Neural cell (in vitro differentiated cells): ENCODE results near the gene SLX4.

ENCODE experiments used
- EP300 ChIP-seq: fragments of 450-650 bp; conservative IDR thresholded peaks from 2 replicates; pipeline ENCODE4 v1.6.1; 2014; ENCODE audit warnings: antibody characterized with exemption, mild to moderate bottlenecking, moderate library complexity; ENCODE audit not compliant: poor library complexity, severe bottlenecking
- EZH2 ChIP-seq: fragments of 200-600, 300-800 bp; shearing (Covaris generic), sonication (generic); IDR thresholded peaks from 2 replicates; pipeline ENCODE4 v1.6.1; 2014; ENCODE audit warnings: antibody characterized with exemption, low read length, borderline replicate concordance, mild to moderate bottlenecking; ENCODE audit not compliant: insufficient read depth, poor library complexity, severe bottlenecking
- POLR2AphosphoS5 ChIP-seq: IDR thresholded peaks from 2 replicates; pipeline ENCODE4 v1.6.1; 2012
- TAF1 ChIP-seq: IDR thresholded peaks from 2 replicates; pipeline ENCODE4 v1.6.1; 2012; ENCODE audit warnings: low read depth
- TF ChIP-seq, protein P1 (sequence below): fragments of 450-650 bp; IDR thresholded peaks from 2 replicates; pipeline ENCODE4 v1.5.1; 2014; ENCODE audit warnings: antibody characterized with exemption, mild to moderate bottlenecking, moderate library complexity; ENCODE audit not compliant: poor library complexity, severe bottlenecking

DNA sequence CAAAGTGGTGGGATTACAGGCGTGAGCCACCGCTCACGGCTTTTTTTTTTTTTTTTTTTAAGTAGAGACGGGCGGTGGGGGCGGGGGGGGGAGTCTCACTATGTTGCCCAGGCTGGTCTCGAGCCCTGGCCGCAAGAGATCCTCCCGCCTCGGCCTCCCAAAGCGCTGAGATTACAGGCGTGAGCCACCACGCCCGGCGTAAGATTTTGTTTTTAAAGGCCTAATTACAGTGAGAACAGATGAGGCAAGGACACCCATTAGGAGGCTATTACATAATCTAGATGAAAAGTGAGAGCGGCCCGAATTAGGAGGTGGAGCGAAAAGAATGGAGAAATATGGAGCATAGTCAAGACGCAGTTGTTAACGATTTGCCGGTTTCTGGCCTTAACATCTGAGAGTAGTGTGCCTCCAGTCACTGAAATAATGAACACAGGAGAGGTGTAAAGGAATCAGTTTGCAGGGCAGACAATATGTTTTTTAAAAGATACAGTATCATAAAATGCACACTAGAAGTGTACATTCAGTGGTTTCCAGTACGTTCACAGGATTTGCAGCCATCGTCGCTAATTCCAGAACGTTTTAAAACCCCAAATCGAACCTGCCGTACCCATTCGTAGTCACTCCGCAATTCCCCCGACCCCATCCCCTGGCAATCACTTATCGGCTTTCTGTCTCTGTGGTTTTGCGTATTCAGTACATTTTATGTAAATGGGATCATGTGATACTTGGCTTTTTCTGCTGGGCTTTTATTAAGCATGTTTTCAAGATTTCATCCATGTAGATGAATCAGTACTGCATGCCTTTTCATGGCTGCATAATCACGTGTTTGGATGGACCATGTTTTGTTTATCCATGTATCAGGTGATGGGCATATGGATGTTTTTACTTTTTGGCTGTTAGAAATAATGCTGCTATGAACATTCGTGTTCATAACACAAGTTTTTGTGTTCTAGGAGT lies 1.4 kb upstream of the SLX4 start:
- TF ChIP-seq EP300 = no peak
- TF ChIP-seq, protein P1, sequence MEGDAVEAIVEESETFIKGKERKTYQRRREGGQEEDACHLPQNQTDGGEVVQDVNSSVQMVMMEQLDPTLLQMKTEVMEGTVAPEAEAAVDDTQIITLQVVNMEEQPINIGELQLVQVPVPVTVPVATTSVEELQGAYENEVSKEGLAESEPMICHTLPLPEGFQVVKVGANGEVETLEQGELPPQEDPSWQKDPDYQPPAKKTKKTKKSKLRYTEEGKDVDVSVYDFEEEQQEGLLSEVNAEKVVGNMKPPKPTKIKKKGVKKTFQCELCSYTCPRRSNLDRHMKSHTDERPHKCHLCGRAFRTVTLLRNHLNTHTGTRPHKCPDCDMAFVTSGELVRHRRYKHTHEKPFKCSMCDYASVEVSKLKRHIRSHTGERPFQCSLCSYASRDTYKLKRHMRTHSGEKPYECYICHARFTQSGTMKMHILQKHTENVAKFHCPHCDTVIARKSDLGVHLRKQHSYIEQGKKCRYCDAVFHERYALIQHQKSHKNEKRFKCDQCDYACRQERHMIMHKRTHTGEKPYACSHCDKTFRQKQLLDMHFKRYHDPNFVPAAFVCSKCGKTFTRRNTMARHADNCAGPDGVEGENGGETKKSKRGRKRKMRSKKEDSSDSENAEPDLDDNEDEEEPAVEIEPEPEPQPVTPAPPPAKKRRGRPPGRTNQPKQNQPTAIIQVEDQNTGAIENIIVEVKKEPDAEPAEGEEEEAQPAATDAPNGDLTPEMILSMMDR = no peak
- no peak for TF ChIP-seq EZH2
- TF ChIP-seq POLR2AphosphoS5 = no peak
- no peak for TF ChIP-seq TAF1
